HG02610 (cell line): ENCODE data around the gene L3MBTL1.
A peak's percentile ranks its signal among the peaks of the same experiment; 100 is the strongest.

Experiments used
- ATAC-seq: cut with Tn5 transposase; IDR thresholded peaks from one replicate; pipeline ENCODE4 v1.9.1; 2021; ENCODE audit warnings: mild to moderate bottlenecking, moderate library complexity; ENCODE audit not compliant: unreplicated experiment

The L3MBTL1 gene

GRCh38 chr20:43507150-43508080 is at the start of gene L3MBTL1:
Gene L3MBTL1, plus strand, starts transcription at chr20:43507697. Its CDS starts 5,807 bp downstream, at chr20:43513504.
- no peak for ATAC-seq

DNA sequence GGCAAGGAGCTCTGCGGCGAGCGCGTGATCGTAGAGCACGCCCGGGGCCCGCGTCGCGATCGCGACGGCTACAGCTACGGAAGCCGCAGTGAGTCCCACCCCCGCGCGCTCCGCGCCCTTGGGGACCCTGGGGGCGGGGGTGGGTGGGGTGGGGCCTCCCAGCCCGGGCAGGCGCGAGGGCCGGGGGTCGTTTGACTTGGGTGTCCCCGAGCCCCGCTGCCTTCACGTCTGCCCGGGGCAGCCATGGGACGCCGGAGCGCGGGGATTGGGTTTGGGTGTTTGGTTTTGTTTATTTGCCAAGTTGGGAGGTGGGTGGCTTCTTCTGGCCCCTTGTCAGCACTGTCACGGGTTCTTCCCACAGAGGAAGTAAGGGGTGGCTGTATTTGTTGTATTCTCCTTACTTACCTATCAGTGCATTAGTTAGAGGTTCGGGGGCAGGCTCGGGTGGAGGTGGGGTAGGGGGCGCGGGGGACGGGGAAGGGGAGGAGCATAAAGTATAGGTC is 49.0 kb upstream of the L3MBTL1 start:
- ATAC-seq: no peak

GRCh38 chr20:43459022-43459942 is 48.2 kb upstream of the L3MBTL1 start:
- no peak for ATAC-seq

- no peak for ATAC-seq
These were observed 47.2 kb upstream of the L3MBTL1 start for GRCh38 chr20:43460172-43460829.

DNA sequence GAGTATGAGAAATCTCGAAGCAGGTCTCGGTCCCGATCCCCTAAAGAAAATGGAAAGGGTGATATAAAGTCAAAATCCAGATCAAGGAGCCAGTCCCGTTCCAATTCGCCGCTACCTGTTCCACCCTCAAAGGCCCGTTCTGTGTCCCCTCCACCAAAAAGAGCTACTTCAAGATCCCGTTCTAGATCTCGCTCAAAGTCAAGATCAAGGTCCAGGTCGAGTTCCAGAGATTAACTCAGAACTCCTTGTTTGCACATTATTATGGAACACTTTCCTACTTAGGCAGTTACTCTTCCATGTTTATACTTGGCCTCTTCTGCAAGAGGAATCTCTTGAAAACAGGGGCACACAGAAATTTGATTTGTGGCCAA is 46.7 kb upstream of the L3MBTL1 start:
- ATAC-seq: no peak

- no peak for ATAC-seq
These were observed 45.4 kb upstream of the L3MBTL1 start for GRCh38 chr20:43461894-43462659.

GRCh38 chr20:43462660-43463526 is 44.6 kb upstream of the L3MBTL1 start:
- ATAC-seq: no peak

GRCh38 chr20:43463527-43464218 is 43.8 kb upstream of the L3MBTL1 start:
- no peak for ATAC-seq

DNA sequence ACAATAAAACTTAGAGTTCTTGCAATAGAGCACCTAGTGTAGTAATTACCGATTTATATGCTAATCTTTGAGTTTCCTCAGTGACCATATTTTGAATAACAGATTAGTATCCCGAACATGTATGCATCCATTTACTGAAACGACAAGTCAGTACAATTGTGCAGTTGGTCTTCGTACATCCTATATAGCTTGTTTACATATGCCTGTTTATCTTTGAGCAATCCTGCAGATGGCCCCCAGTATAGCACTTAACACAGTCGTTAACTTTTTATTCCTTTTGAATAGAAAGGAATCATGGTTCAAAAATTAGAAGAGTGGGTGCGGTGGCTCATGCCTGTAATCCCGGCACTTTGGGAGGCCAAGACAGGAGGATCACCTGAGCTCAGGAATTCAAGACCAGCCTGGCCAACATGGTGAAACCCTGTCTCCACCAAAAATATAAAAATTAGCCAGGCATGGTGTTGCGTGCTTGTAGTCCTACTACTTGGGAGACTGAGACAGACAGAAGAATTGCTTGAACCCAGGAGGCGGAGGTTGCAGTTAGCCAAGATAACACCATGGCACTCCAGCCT is 43.2 kb upstream of the L3MBTL1 start:
- ATAC-seq: no peak

DNA sequence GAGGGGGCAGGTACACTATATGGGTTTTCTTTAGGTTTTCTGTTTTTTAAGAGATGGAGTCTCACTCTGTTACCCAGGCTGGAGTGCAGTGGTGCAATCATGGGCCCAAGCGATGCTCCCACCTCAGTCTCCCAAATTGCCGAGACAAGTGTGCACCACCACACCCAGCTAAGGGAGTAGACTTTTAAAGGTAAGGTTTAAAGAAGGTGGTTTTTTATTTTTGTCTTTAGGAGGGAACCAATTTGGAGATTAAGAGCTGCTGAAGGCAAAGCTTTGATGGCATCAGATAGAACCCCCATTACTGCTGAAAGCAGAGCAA is 41.9 kb upstream of the L3MBTL1 start:
- no peak for ATAC-seq

- ATAC-seq: no peak
These were observed 39.9 kb upstream of the L3MBTL1 start for GRCh38 chr20:43467589-43467988.

GRCh38 chr20:43472671-43473380 is 34.7 kb upstream of the L3MBTL1 start:
- no peak for ATAC-seq

DNA sequence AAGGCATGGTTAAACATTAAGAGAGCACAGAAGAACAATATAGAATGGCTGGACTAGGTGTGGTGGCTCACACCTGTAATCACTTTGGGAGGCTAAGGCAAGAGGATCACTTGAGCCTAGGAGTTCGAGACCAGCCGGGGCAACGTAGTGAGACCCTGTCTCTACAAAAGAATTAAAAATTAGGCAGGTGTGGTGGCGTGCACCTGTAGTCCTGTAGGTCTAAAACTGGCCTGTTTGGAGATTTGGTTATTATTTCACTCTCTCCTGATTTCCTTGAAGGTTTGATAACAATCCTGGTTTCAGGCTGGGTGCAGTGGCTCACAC is 34.2 kb upstream of the L3MBTL1 start:
- ATAC-seq: no peak

DNA sequence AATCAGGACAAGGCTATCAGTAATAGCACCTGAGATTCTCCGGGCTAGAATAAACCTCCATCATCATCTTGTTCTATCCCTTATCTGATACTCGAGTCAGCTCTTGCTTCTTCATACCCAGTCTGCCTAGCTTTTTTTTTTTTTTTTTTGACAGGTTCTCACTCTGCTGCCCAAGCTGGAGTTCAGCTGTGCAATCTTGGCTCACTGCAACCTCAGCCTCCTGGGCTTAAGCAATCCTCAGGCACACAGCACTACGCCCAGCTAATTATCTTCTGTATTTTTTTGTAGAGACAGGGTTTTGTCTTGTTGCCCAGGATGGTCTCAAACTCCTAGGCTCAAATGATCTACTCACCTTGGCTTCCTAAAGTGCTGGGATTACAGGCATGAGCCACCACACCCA is 30.3 kb upstream of the L3MBTL1 start:
- ATAC-seq: no peak

DNA sequence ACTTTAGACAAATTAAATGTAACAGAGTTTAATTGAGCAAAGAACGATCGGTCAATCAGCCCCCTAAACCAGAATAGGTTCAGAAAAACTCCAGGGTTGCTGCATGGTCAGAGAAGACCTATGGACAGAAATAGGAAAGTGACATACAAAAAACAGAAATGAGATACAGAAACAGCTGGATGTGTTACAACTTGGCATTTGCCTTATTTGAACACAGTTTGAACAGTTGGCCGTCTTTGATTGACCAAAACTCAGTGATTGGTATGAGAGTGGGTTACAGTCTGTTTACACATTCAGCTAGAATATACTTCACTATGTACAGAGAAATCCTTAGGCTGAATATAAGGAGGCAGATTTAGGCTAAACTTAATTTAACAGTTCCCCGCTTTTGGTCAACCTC is 29.9 kb upstream of the L3MBTL1 start:
- no peak for ATAC-seq

- no peak for ATAC-seq
These were observed 17.5 kb upstream of the L3MBTL1 start for GRCh38 chr20:43490038-43490437.

DNA sequence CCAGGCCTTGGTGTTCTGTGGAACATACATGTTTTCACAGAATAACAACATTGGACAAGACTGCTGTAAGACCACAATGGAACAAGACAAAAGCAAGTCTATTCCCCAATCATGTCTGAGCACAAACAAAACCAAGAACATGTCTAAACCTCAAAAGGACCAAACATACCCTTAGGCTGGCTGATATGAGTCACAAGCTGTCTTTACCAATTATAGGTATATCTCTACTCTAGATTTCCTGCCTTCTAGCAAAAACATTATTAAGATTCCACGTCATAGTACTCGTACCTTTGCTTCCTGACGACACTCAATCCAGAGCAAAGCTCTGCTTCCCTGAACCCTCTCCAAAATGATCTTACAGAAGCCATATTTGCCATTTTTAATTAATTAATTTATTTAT is 15.4 kb upstream of the L3MBTL1 start:
- ATAC-seq: peak; percentile 93

DNA sequence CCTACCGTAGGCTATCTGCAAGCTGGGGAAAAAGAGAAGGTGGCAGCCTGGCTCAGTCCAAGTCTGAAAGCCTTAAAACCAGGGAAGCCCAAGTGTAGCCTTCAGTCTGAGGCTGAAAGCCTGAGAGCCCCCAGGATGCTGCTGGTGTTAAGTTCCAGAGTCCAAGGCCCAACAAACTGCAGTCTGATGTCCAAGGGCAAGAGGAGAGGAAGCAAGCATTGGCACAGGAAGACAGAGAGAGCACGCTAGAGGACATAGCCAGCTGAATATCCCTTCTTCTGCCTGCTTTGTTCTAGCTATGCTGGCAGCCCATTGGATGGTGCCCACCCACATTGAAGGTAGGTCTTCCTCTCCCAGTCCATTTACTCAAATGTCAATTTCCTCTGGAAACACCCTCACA is 12.1 kb upstream of the L3MBTL1 start:
- no peak for ATAC-seq
